Body of pancreas (tissue), 4 donors: ENCODE data around the gene POR.

Experiments
- CTCF ChIP-seq, 7 experiments: fragments of 450-650 bp in 4 of 7; fragments of 200-600 bp in 3 of 7; sonication (generic) in 3 of 7; IDR thresholded peaks; one replicate each; pipeline ENCODE4 v1.5.1; 2016 to 2019; ENCODE audit warnings: antibody characterized with exemption in 7 of 7
- POLR2A ChIP-seq, 3 donors: fragments of 450-650 bp; IDR thresholded peaks; one replicate each; pipeline ENCODE4 v1.6.1; 2016; ENCODE audit warnings: antibody characterized with exemption in 3 of 3, mild to moderate bottlenecking in 2 of 3

- TF ChIP-seq CTCF (IDR thresholded peaks at IDR 0.05) (no peak), POLR2A (IDR thresholded peaks at IDR 0.05) (no peak)
Observed at GRCh38 chr7:75995052-75995471, 80.1 kb downstream of the POR start.
